ENCODE data around the gene PPFIA3.

- no peak for TF ChIP-seq CTCF (IDR thresholded peaks at IDR 0.05)
- TF ChIP-seq POLR2A (IDR thresholded peaks at IDR 0.05): no peak
These were observed 2.8 kb upstream of the PPFIA3 start for GRCh38 chr19:49116544-49116943.

All from esophagus squamous epithelium (tissue), 4 donors.